MCF 10A (cell line): ENCODE data around the gene FUCA2. TPM values are rescaled to one million over a fixed set of nuclear protein-coding genes. Genes with fewer than 3 reads are reported as not detected.

ENCODE experiments used
- BruUV-seq: library from RNA; stranded (reverse); fragments of 400-500 nt; replicated peaks from 2 replicates; lab custom pipeline; 2021; lab: Mats Ljungman, UMichigan
- CTCF ChIA-PET: fragments of 300-600 bp; sonication (Branson Sonifier 250); formaldehyde crosslinking; extraction: SDS; loops from one replicate; lab custom pipeline; 2021; ENCODE audit warnings: antibody characterized with exemption, inconsistent platforms; lab: Yijun Ruan, JAX
- POLR2A ChIA-PET: fragments of 300-600, 350-650 bp; sonication (Branson Sonifier 250); formaldehyde crosslinking; extraction: SDS; loops from one replicate; lab custom pipeline; 2020; ENCODE audit warnings: antibody characterized with exemption, inconsistent platforms; lab: Yijun Ruan, JAX
- DNase-seq: peaks from one replicate; pipeline ENCODE4 v3.0.0-alpha.2; 2018; ENCODE audit not compliant: unreplicated experiment
- H3K27ac Mint-ChIP-seq: one replicate; pipeline ENCODE4 v1.8.0; 2022; ENCODE audit warnings: mild to moderate bottlenecking, low read depth, mixed read lengths; ENCODE audit not compliant: unreplicated experiment
- H3K27me3 Mint-ChIP-seq: one replicate; pipeline ENCODE4 v1.8.0; 2022; ENCODE audit warnings: mixed read lengths; ENCODE audit not compliant: insufficient read depth, unreplicated experiment
- H3K36me3 Mint-ChIP-seq: one replicate; pipeline ENCODE4 v1.8.0; 2022; ENCODE audit warnings: mild to moderate bottlenecking, moderate library complexity, mixed read lengths; ENCODE audit not compliant: insufficient read depth, unreplicated experiment
- H3K4me1 Mint-ChIP-seq: one replicate; pipeline ENCODE4 v1.8.0; 2022; ENCODE audit warnings: mixed read lengths; ENCODE audit not compliant: insufficient read depth, unreplicated experiment
- H3K4me3 Mint-ChIP-seq: one replicate; pipeline ENCODE4 v1.8.0; 2022; ENCODE audit warnings: mild to moderate bottlenecking, moderate library complexity, mixed read lengths; ENCODE audit not compliant: unreplicated experiment
- H3K9me3 Mint-ChIP-seq: one replicate; pipeline ENCODE4 v1.8.0; 2022; ENCODE audit warnings: mixed read lengths; ENCODE audit not compliant: unreplicated experiment
- intact Hi-C: fragments of 100-400 bp; cut with micrococcal nuclease; formaldehyde crosslinking; loops from 2 replicates; pipeline ENCODE4 v1.14.1; 2022
- total RNA-seq: library from RNA; stranded (reverse); gene quantifications from 2 replicates; pipeline ENCODE4 v1.2.3, GENCODE V29; 2022
- TF ChIP-seq, protein P1 (sequence below): fragments of 200-600 bp; IDR thresholded peaks from one replicate; pipeline ENCODE4 v1.8.0; 2022; ENCODE audit warnings: antibody characterized with exemption, mild to moderate bottlenecking; ENCODE audit not compliant: unreplicated experiment

Gene FUCA2
- total RNA-seq, 1 experiment from 2014 or later = 54.8 TPM

DNA sequence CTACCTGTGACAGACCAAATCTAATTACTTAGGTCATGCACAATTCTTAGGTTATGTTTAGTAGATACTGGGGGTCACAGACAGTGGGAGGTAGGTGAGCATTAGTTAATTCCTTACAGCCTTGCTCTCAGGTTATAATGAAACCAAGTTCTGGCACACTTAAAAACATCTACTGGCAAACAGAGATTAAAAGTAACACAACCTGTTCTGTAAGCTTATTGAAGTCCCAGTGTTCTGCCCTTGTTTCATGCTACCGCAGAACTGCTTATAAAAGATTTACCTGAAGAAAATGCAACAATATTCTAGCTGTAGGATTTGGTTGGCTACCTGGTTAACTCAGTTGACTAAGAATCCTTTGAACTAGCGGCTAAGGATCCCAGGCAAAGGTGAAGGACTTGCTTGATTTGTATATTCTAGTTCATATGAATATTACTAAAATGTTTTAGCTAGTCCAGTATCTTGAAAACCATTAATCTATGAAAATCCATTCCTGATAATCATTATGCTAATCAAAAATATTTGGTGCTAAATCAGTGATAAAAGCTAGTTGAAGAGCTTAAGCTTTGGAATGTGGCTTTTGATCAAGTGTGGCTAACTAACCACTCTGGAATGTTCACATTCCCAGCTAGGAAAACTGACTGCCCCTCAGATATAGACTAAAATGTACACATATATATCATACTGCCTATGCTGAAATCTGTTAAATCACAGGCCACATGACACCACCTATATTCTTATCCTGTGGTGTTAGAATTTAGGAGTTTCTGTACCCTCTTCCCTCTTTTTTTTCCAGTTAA lies 53.8 kb downstream of the FUCA2 start:
- BruUV-seq = no TSS peak
- CTCF ChIA-PET = interaction anchor here (0.7 kb wide), 1 partner anchor 765 kb away, joined by 3 read pairs; no protein-coding TSS in a partner anchor
- no peak overlapping the region for H3K4me3 Mint-ChIP-seq
- TF ChIP-seq, protein P1, sequence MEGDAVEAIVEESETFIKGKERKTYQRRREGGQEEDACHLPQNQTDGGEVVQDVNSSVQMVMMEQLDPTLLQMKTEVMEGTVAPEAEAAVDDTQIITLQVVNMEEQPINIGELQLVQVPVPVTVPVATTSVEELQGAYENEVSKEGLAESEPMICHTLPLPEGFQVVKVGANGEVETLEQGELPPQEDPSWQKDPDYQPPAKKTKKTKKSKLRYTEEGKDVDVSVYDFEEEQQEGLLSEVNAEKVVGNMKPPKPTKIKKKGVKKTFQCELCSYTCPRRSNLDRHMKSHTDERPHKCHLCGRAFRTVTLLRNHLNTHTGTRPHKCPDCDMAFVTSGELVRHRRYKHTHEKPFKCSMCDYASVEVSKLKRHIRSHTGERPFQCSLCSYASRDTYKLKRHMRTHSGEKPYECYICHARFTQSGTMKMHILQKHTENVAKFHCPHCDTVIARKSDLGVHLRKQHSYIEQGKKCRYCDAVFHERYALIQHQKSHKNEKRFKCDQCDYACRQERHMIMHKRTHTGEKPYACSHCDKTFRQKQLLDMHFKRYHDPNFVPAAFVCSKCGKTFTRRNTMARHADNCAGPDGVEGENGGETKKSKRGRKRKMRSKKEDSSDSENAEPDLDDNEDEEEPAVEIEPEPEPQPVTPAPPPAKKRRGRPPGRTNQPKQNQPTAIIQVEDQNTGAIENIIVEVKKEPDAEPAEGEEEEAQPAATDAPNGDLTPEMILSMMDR = no peak
- H3K9me3 Mint-ChIP-seq = no peaks in the 10 kb centered on the region
- DNase-seq = peak; percentile 1
- intact Hi-C loops = no loop called here
- H3K36me3 Mint-ChIP-seq = peaks cover 25% of the 10 kb centered on the region
- no peaks in the 10 kb centered on the region for H3K27me3 Mint-ChIP-seq
- H3K4me1 Mint-ChIP-seq = peaks cover 22% of the 10 kb centered on the region
- H3K27ac Mint-ChIP-seq = no peak overlapping the region
- POLR2A ChIA-PET = interaction anchor here (0.7 kb wide), 2 partner anchors 8 to 23 kb away, joined by 3 read pairs; no protein-coding TSS in a partner anchor

DNA sequence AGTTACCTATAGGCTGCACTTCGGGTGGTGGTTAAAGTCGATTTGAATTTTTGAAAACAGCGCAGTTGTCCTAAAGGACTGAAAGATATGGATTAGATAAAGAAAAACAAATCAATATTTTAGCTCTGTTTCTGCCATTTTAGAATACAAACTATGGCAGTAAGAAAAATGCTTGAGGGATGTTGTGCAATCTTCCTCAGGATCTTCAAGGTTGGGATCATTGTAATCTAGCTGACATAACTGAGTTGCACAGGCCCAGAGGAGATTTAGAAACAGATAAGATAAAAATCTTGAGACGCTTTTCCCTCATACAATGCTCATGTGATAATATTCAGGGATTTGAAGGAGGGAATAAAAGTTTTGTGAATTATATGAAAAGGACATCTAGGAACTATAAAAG lies 60.0 kb downstream of the FUCA2 start:
- ChIA-PET CTCF (interaction anchor here (1.5 kb wide), 1 partner anchor 759 kb away, joined by 3 read pairs; no protein-coding TSS in a partner anchor), POLR2A (interaction anchor here (0.6 to 6.5 kb wide), 15 partner anchors 10 to 566 kb away, joined by 3 to 42 read pairs (median 4); partner anchors contain the start of gene AIG1)
- H3K27ac Mint-ChIP-seq = peak overlapping the region; percentile 97
- H3K27me3 Mint-ChIP-seq = no peaks in the 10 kb centered on the region
- H3K36me3 Mint-ChIP-seq = peaks cover 2% of the 10 kb centered on the region
- intact Hi-C loops = no loop called here
- peak overlapping the region; percentile 97 for H3K4me3 Mint-ChIP-seq
- BruUV-seq = no TSS peak
- TF ChIP-seq, protein P1 = no peak
- peak; percentile 34 for DNase-seq
- H3K9me3 Mint-ChIP-seq = no peaks in the 10 kb centered on the region
- peaks cover 24% of the 10 kb centered on the region for H3K4me1 Mint-ChIP-seq

DNA sequence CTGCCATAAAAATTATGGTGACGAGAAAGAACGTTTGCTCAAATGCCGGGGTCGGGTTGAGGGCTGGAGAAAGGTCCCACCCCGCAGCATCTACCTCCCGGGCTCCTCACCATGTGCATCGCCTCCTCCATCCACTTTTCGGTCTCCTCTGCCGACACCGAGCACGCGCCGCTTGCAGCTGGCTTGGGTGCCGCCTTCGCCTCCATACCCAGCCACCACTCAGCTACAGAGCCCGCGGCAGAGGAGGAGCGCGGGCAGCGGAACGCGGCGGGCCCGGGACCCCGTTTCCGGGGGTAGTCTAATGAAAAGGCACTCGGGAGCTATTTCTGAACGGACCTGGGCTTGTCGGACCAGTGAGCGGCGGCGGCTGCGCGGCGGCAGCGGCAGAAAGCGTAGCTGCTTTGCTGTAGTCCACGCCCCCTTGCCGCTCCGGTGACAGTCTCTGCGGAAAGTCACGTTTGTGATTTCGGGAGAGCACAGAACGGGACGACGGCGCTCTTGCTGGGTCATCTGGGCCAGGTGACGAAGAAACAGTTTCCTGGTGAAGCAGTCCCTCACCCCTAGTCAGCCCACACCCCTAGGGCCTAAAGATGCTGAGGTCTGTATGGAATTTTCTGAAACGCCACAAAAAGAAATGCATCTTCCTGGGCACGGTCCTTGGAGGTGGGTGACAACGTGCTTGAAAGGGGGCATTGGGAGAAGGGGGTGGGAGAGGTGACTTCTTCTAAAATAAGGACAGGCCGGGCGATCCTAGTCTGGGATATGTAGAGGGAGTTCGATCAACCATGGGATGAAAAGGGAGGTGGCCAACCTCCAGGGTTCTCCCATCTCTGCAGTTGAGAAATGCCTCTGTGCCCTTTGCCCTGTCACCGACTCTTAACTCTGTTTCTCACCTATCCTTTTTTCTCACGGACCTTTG lies 60.8 kb downstream of the FUCA2 start, which contains the start of the genes ADAT2 and PEX3:
TSS of gene ADAT2 (minus strand) at position 243 of the 919 bp plus-strand sequence. CDS start at position 206, 37 bp downstream.
TSS of gene PEX3 (plus strand) at position 353 of the 919 bp plus-strand sequence. CDS start at position 591, 238 bp downstream.
- intact Hi-C loops = no loop called here
- TF ChIP-seq, protein P1 = no peak
- H3K4me3 Mint-ChIP-seq = peak within 1 kb of the TSS; percentile 97
- H3K27me3 Mint-ChIP-seq = no peaks in the 10 kb centered on the region
- peak; percentile 95 for DNase-seq
- ChIA-PET CTCF (interaction anchor here (0.6 kb wide), 1 partner anchor 1334 kb away, joined by 3 read pairs; no protein-coding TSS in a partner anchor), POLR2A (interaction anchor here (0.6 to 6.5 kb wide), 32 partner anchors 9 to 1441 kb away, joined by 3 to 44 read pairs (median 4); partner anchors contain the start of genes AIG1 and HIVEP2)
- TSS peak; percentile 58 for BruUV-seq
- no peaks in the 10 kb centered on the region for H3K9me3 Mint-ChIP-seq
- no peaks in the 10 kb centered on the region for H3K36me3 Mint-ChIP-seq
- peaks cover 24% of the 10 kb centered on the region for H3K4me1 Mint-ChIP-seq
- H3K27ac Mint-ChIP-seq = peak within 1 kb of the TSS; percentile 97
